OCI-LY1 (cell line): ENCODE data around the gene ST7L.

ENCODE experiments used
- H2AFZ ChIP-seq: fragments of 200-600 bp; sonication (generic), shearing (Covaris generic); 2 replicates; pipeline ENCODE4 v1.6.0; 2014; ENCODE audit warnings: antibody characterized with exemption, mild to moderate bottlenecking, low read length
- H3F3A ChIP-seq: fragments of 200-600 bp; sonication (generic), shearing (Covaris generic); 2 replicates; pipeline ENCODE4 v1.6.0; 2014; ENCODE audit warnings: mild to moderate bottlenecking, antibody characterized with exemption, low read length, moderate library complexity; ENCODE audit not compliant: insufficient read depth
- H3K27ac ChIP-seq: fragments of 200-600 bp; sonication (generic); 2 replicates; pipeline ENCODE4 v1.5.1; 2014; ENCODE audit warnings: low read length, mixed run types, mild to moderate bottlenecking, low read depth; ENCODE audit not compliant: poor library complexity, severe bottlenecking
- H3K27me3 ChIP-seq: fragments of 200-600 bp; sonication (generic); 2 replicates; pipeline ENCODE4 v1.6.0; 2014; ENCODE audit warnings: antibody characterized with exemption, mild to moderate bottlenecking, low read length, moderate library complexity; ENCODE audit not compliant: insufficient read depth
- H3K36me3 ChIP-seq: fragments of 200-600 bp; sonication (generic); 2 replicates; pipeline ENCODE4 v1.6.1; 2014; ENCODE audit warnings: mild to moderate bottlenecking, antibody characterized with exemption, low read length, moderate library complexity, mixed read lengths; ENCODE audit not compliant: insufficient read depth
- H3K4me1 ChIP-seq: fragments of 200-600 bp; sonication (generic); 2 replicates; pipeline ENCODE4 v1.5.1; 2014; ENCODE audit warnings: mild to moderate bottlenecking, low read length, moderate library complexity; ENCODE audit not compliant: insufficient read depth, severe bottlenecking
- H3K4me2 ChIP-seq: fragments of 200-600 bp; sonication (generic), shearing (Covaris generic); 2 replicates; pipeline ENCODE4 v1.6.1; 2014; ENCODE audit warnings: low read length
- H3K4me3 ChIP-seq: fragments of 200-600 bp; sonication (generic); 2 replicates; pipeline ENCODE4 v1.5.1; 2014; ENCODE audit warnings: low read length, low read depth, mild to moderate bottlenecking, mixed read lengths; ENCODE audit not compliant: poor library complexity, severe bottlenecking
- H3K79me2 ChIP-seq: fragments of 200-600 bp; shearing (Covaris generic); 2 replicates; pipeline ENCODE4 v1.6.1; 2016; ENCODE audit warnings: mixed run types, low read length, mixed read lengths; ENCODE audit not compliant: insufficient read depth
- H3K9ac ChIP-seq: fragments of 200-600 bp; sonication (generic), shearing (Covaris generic); 2 replicates; pipeline ENCODE4 v1.6.1; 2014; ENCODE audit warnings: mild to moderate bottlenecking, low read length, mixed read lengths
- H3K9me2 ChIP-seq: fragments of 200-600 bp; sonication (generic), shearing (Covaris generic); 2 replicates; pipeline ENCODE4 v1.6.1; 2014; ENCODE audit warnings: low read depth, mild to moderate bottlenecking, low read length, mixed read lengths
- H3K9me3 ChIP-seq: fragments of 200-600 bp; shearing (Covaris generic); 2 replicates; pipeline ENCODE4 v1.6.1; 2014; ENCODE audit warnings: low read length, mixed read lengths
- H4K20me1 ChIP-seq: fragments of 200-600 bp; sonication (generic), shearing (Covaris generic); 2 replicates; pipeline ENCODE4 v1.6.0; 2016; ENCODE audit warnings: mild to moderate bottlenecking, low read length; ENCODE audit not compliant: insufficient read depth
- CTCF ChIP-seq: fragments of 200-600 bp; sonication (generic), shearing (Covaris generic); IDR thresholded peaks from 2 replicates; pipeline ENCODE4 v1.5.1; 2017; ENCODE audit warnings: mild to moderate bottlenecking, antibody characterized with exemption, low read length, moderate library complexity, mixed read lengths
- EZH2 ChIP-seq: fragments of 200-600 bp; sonication (generic), shearing (Covaris generic); IDR thresholded peaks from 2 replicates; pipeline ENCODE4 v1.8.0; 2017; ENCODE audit warnings: borderline replicate concordance, mixed run types, mild to moderate bottlenecking, antibody characterized with exemption, low read length, moderate library complexity, mixed read lengths

The ST7L gene

GRCh38 chr1:112619518-112620376 lies 806 bp upstream of the ST7L start, which contains the start of gene CAPZA1:
Gene CAPZA1 (plus strand): TSS chr1:112619832. CDS start chr1:112619845, 13 bp downstream.
- Histone ChIP-seq H3K4me2 (peak within 1 kb of the TSS; percentile 83), H3K9me2 (no peaks in the 10 kb centered on the region), H3K27me3 (no peaks in the 10 kb centered on the region), H3K4me1 (peaks cover 50% of the 10 kb centered on the region), H3K4me3 (peak within 1 kb of the TSS; percentile 71), H3K36me3 (peaks cover 1% of the 10 kb centered on the region; the same call in 1 of the 2 replicates), H4K20me1 (no peaks in the 10 kb centered on the region), H3K9ac (peak within 1 kb of the TSS; percentile 93), H3K79me2 (peaks cover 47% of the 10 kb centered on the region), H3K9me3 (no peaks in the 10 kb centered on the region), H3F3A (no peaks in the 10 kb centered on the region), H2AFZ (no peak within 1 kb of the TSS), H3K27ac (peak within 1 kb of the TSS; percentile 96)
- TF ChIP-seq CTCF = no peak
- no peak for TF ChIP-seq EZH2

- Histone ChIP-seq H3K9ac (peak overlapping the region; percentile 93), H2AFZ (peak overlapping the region; percentile 68; the same call in 1 of the 2 replicates), H3K9me3 (no peaks in the 10 kb centered on the region)
Observed at GRCh38 chr1:112618114-112618720, 724 bp downstream of the ST7L start.

GRCh38 chr1:112614460-112615065 lies 4.4 kb downstream of the ST7L start:
- Histone ChIP-seq H3K79me2 (no peaks in the 10 kb centered on the region), H3K4me3 (no peak overlapping the region), H3K27me3 (no peaks in the 10 kb centered on the region), H4K20me1 (no peaks in the 10 kb centered on the region), H3K4me1 (peaks cover 24% of the 10 kb centered on the region), H3K9ac (no peak overlapping the region), H2AFZ (no peak overlapping the region), H3K27ac (no peak overlapping the region), H3K4me2 (no peak overlapping the region), H3K9me2 (no peaks in the 10 kb centered on the region), H3F3A (no peaks in the 10 kb centered on the region), H3K9me3 (no peaks in the 10 kb centered on the region), H3K36me3 (no peaks in the 10 kb centered on the region)
- TF ChIP-seq CTCF (peak; percentile 70), EZH2 (no peak)

More at GRCh38 chr1:112618114-112618720, 724 bp downstream of the ST7L start:
- H3F3A ChIP-seq = no peaks in the 10 kb centered on the region
- H3K9me2 ChIP-seq = no peaks in the 10 kb centered on the region
- H3K4me1 ChIP-seq = peaks cover 42% of the 10 kb centered on the region
- peaks cover 35% of the 10 kb centered on the region for H3K79me2 ChIP-seq
- no peak for TF ChIP-seq CTCF
- no peaks in the 10 kb centered on the region for H4K20me1 ChIP-seq
- peak overlapping the region; percentile 96 for H3K27ac ChIP-seq
- no peaks in the 10 kb centered on the region for H3K27me3 ChIP-seq
- H3K4me3 ChIP-seq = peak overlapping the region; percentile 71
- peak overlapping the region; percentile 83 for H3K4me2 ChIP-seq
- no peaks in the 10 kb centered on the region for H3K36me3 ChIP-seq
